H1 (cell line): ENCODE measurements around the gene PACC1. TPM values are rescaled to one million over a fixed set of nuclear protein-coding genes. Genes with fewer than 3 reads are reported as not detected.

ENCODE experiments used
- CTCF ChIA-PET: fragments of 300-600 bp; sonication (Branson Sonifier 250); formaldehyde crosslinking; loops from one replicate; lab custom pipeline; 2021; ENCODE audit not compliant: partially characterized antibody; lab: Charles Lee
- POLR2A ChIA-PET: fragments of 300-600 bp; sonication (Branson Sonifier 250); formaldehyde crosslinking; loops from one replicate; lab custom pipeline; 2021; ENCODE audit warnings: inconsistent platforms; ENCODE audit not compliant: partially characterized antibody; lab: Charles Lee
- DNase-seq, 2 experiments: peaks; one replicate each; pipeline versions ENCODE4 v3.0.0 to v3.0.0-alpha.2; 2010 to 2022; ENCODE audit warnings: low spot score in 2 of 2, low read depth in 1 of 2, mixed read lengths in 1 of 2
- FAIRE-seq: peaks from 2 replicates; lab custom pipeline; 2011; peaks lifted over from hg19 to GRCh38; lab: Jason Lieb, UNC
- H2AFZ ChIP-seq: 2 replicates; pipeline ENCODE4 v1.8.1; 2012; ENCODE audit warnings: low read length, inconsistent platforms
- H2AK5ac ChIP-seq: 2 replicates; pipeline ENCODE4 v1.6.1; 2013; ENCODE audit warnings: low read depth, low read length
- H2BK120ac ChIP-seq: replicated peaks from 2 replicates; pipeline ENCODE3; 2013; ENCODE audit warnings: low read depth, low read length, inconsistent platforms
- H2BK12ac ChIP-seq: 2 replicates; pipeline ENCODE4 v1.6.1; 2013; ENCODE audit warnings: low read depth, low read length
- H2BK15ac ChIP-seq: 2 replicates; pipeline ENCODE4 v1.6.1; 2013; ENCODE audit warnings: low read length
- H2BK20ac ChIP-seq: 2 replicates; pipeline ENCODE4 v1.6.1; 2013; ENCODE audit warnings: low read length
- H2BK5ac ChIP-seq: 2 replicates; pipeline ENCODE4 v1.6.1; 2013; ENCODE audit warnings: low read depth, low read length
- H3K14ac ChIP-seq: 2 replicates; pipeline ENCODE4 v1.6.1; 2013; ENCODE audit warnings: inconsistent platforms; ENCODE audit not compliant: insufficient read length
- H3K18ac ChIP-seq: 2 replicates; pipeline ENCODE4 v1.6.1; 2013; ENCODE audit warnings: low read length; ENCODE audit errors: extremely low read depth
- H3K23ac ChIP-seq: 2 replicates; pipeline ENCODE4 v1.6.1; 2013; ENCODE audit warnings: inconsistent platforms; ENCODE audit not compliant: insufficient read length
- H3K23me2 ChIP-seq: 2 replicates; pipeline ENCODE4 v1.6.1; 2013; ENCODE audit warnings: low read depth, low read length
- H3K27ac ChIP-seq: 2 replicates; pipeline ENCODE4 v1.6.1; 2011; ENCODE audit warnings: low read depth, low read length, inconsistent platforms
- H3K27me3 ChIP-seq, 4 experiments: replicated peaks in 1 of 4; 1 replicate in 1 of 4; 2 replicates in 3 of 4; pipeline versions ENCODE4 v1.6.1 to v1.8.1; 2011 to 2013; ENCODE audit warnings: low read length in 3 of 4, mild to moderate bottlenecking in 3 of 4, inconsistent platforms in 2 of 4, mixed read lengths in 2 of 4, moderate library complexity in 1 of 4; ENCODE audit not compliant: control insufficient read depth in 3 of 4, insufficient read depth in 3 of 4; ENCODE audit errors: extremely low read depth in 1 of 4
- H3K36me3 ChIP-seq, 4 experiments: 2 replicates each; pipeline versions ENCODE4 v1.6.1 to v1.8.1; 2011 to 2013; ENCODE audit warnings: mild to moderate bottlenecking in 4 of 4, low read length in 3 of 4, moderate library complexity in 2 of 4, control low read depth in 1 of 4, inconsistent platforms in 1 of 4; ENCODE audit not compliant: insufficient read depth in 4 of 4, control insufficient read depth in 2 of 4
- H3K4ac ChIP-seq: replicated peaks from 2 replicates; pipeline ENCODE3; 2013; ENCODE audit warnings: low read length, low read depth, mixed read lengths, inconsistent platforms; ENCODE audit not compliant: insufficient read length
- H3K4me1 ChIP-seq, 4 experiments: replicated peaks in 1 of 4; 1 replicate in 1 of 4; 2 replicates in 3 of 4; pipeline versions ENCODE4 v1.6.1 to v1.8.1; 2011 to 2013; ENCODE audit warnings: low read length in 3 of 4, inconsistent platforms in 2 of 4, mixed read lengths in 1 of 4; ENCODE audit not compliant: insufficient read depth in 4 of 4, control insufficient read depth in 3 of 4
- H3K4me2 ChIP-seq, 2 experiments: 2 replicates each; pipeline versions ENCODE4 v1.6.1 to v1.8.1; 2011 to 2013; ENCODE audit warnings: low read depth in 2 of 2, low read length in 2 of 2, control low read depth in 1 of 2, inconsistent platforms in 1 of 2, mild to moderate bottlenecking in 1 of 2; ENCODE audit not compliant: insufficient read depth in 1 of 2
- H3K4me3 ChIP-seq, 4 experiments: fragments of 200-600, 300-600 bp in 1 of 4; sonication (generic), shearing (Covaris generic), sonication (Bioruptor Twin) in 1 of 4; 2 replicates each; pipeline versions ENCODE4 v1.5.1 to v1.8.1; 2011 to 2016; ENCODE audit warnings: low read length in 4 of 4, low read depth in 3 of 4, control low read depth in 2 of 4, inconsistent platforms in 2 of 4, mild to moderate bottlenecking in 2 of 4, mixed read lengths in 1 of 4, moderate library complexity in 1 of 4; ENCODE audit not compliant: insufficient read depth in 2 of 4; ENCODE audit errors: extremely low read depth in 1 of 4
- H3K56ac ChIP-seq: replicated peaks from 2 replicates; pipeline ENCODE3; 2013; ENCODE audit warnings: low read depth, mild to moderate bottlenecking, mixed read lengths, low read length, inconsistent platforms; ENCODE audit not compliant: insufficient read length
- H3K79me1 ChIP-seq: 2 replicates; pipeline ENCODE4 v1.6.1; 2013; ENCODE audit warnings: low read depth, low read length, control low read depth
- H3K79me2 ChIP-seq, 2 experiments: 2 replicates each; pipeline versions ENCODE4 v1.6.1 to v1.8.1; 2012 to 2013; ENCODE audit warnings: low read length in 2 of 2, mild to moderate bottlenecking in 2 of 2, inconsistent platforms in 1 of 2; ENCODE audit not compliant: insufficient read depth in 2 of 2, control insufficient read depth in 1 of 2
- H3K9ac ChIP-seq, 4 experiments: replicated peaks in 1 of 4; 1 replicate in 1 of 4; 2 replicates in 3 of 4; pipeline versions ENCODE4 v1.6.1 to v1.8.1; 2011 to 2013; ENCODE audit warnings: low read depth in 3 of 4, low read length in 3 of 4, control low read depth in 2 of 4, mild to moderate bottlenecking in 2 of 4, moderate library complexity in 2 of 4, inconsistent platforms in 1 of 4; ENCODE audit errors: extremely low read depth in 1 of 4
- H3K9me3 ChIP-seq, 2 experiments: 2 replicates each; pipeline versions ENCODE4 v1.6.1 to v1.8.1; 2012 to 2013; ENCODE audit warnings: mild to moderate bottlenecking in 2 of 2, moderate library complexity in 2 of 2, control low read depth in 1 of 2, inconsistent platforms in 1 of 2, low read depth in 1 of 2, low read length in 1 of 2, mixed read lengths in 1 of 2; ENCODE audit not compliant: insufficient read depth in 2 of 2
- H4K20me1 ChIP-seq, 2 experiments: replicated peaks in 1 of 2; 2 replicates each; pipeline versions ENCODE3 to v1.8.1; 2011 to 2013; ENCODE audit warnings: inconsistent platforms in 2 of 2, low read length in 2 of 2, mild to moderate bottlenecking in 1 of 2; ENCODE audit not compliant: insufficient read depth in 2 of 2, control insufficient read depth in 1 of 2
- H4K5ac ChIP-seq: 2 replicates; pipeline ENCODE4 v1.6.1; 2013; ENCODE audit warnings: low read length, low read depth, mixed read lengths, inconsistent platforms; ENCODE audit not compliant: insufficient read length
- H4K8ac ChIP-seq: 2 replicates; pipeline ENCODE4 v1.8.0; 2013; ENCODE audit warnings: mild to moderate bottlenecking, moderate library complexity, low read length, inconsistent platforms; ENCODE audit not compliant: insufficient read depth; ENCODE audit errors: extremely low read depth
- H4K91ac ChIP-seq: replicated peaks from 2 replicates; pipeline ENCODE3; 2013; ENCODE audit warnings: low read length, mixed read lengths, inconsistent platforms; ENCODE audit not compliant: insufficient read length
- KDM4A ChIP-seq: IDR thresholded peaks from one replicate; pipeline ENCODE4 v1.7.1; 2012; ENCODE audit warnings: low read depth, mild to moderate bottlenecking, moderate library complexity, low read length, inconsistent platforms; ENCODE audit not compliant: severe bottlenecking
- MAFK ChIP-seq: IDR thresholded peaks from 2 replicates; pipeline ENCODE4 v1.6.1; 2012; ENCODE audit warnings: low read depth, mild to moderate bottlenecking, improper control_type of control experiment, low read length
- NRF1 ChIP-seq: IDR thresholded peaks from 2 replicates; pipeline ENCODE4 v1.6.1; 2011; ENCODE audit warnings: mild to moderate bottlenecking, low read depth, low read length, improper control_type of control experiment
- WGBS, 2 experiments: shearing (Covaris generic) in 1 of 2; methylation state at CpG; one replicate each; pipeline versions ENCODE4 v1.1.6 to v1.1.7; 2013 to 2015; ENCODE audit warnings: low lambda C conversion rate in 2 of 2, mixed read lengths in 2 of 2, inconsistent platforms in 1 of 2, low coverage in 1 of 2, missing lambda C conversion rate in 1 of 2; ENCODE audit not compliant: insufficient replicate concordance in 2 of 2, insufficient coverage in 1 of 2, insufficient read length in 1 of 2; ENCODE audit errors: extremely low coverage in 1 of 2, missing lambda C conversion rate in 1 of 2; 5-methylcytosine and 5-hydroxymethylcytosine counted together
- polyA plus RNA-seq, 7 experiments: library from polyadenylated mRNA; depleted of rRNA in 3 of 7; stranded (reverse) in 5 of 7; unstranded in 2 of 7; fragments of >200 nt in 5 of 7; fragments of 200-250 nt in 2 of 7; gene quantifications; 1 replicate in 5 of 7; 2 replicates in 1 of 7; 4 replicates in 1 of 7; pipeline versions ENCODE4 v1.2.1 to v1.2.3, GENCODE V29; 2011 to 2013; ENCODE audit warnings: missing spikeins in 2 of 7, mixed read lengths in 2 of 7
- total RNA-seq: library from RNA; stranded (reverse); fragmentation: NEBNext Ultra II Directional; extraction: Animal tissue kit (Norgen Biotek cat#: 25700); gene quantifications from 2 replicates; pipeline ENCODE4 v1.2.1, GENCODE V29; 2021

PACC1 gene
- total and polyA plus RNA-seq, 2 of the 8 experiments (the other 6 are each of a cell fraction or from before 2014, with no cell fraction given): 18.8 to 23.5 TPM

DNA sequence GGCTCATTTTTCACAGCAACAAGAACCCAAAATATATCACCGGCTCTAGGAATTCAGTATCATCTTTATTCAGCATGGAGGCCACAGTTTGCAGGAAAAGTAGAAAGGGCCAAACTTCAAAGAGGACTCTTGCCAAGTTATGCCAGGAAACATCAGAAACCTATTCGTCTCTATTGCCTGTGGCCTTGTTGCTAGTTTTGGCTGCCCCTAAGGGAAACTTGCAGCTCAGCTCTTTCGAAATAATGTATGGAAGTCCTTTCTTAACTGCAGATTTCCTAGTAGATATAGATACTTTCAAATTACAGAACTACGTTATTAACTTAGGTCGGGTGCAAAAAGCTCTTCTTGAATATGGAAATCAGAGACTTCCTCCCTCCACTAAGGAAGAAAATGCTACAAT lies 13.8 kb upstream of the PACC1 start:
- no peaks in the 10 kb centered on the region; a peak in 1 of 4 replicates for H3K79me2 ChIP-seq
- H2BK15ac ChIP-seq: no peak overlapping the region
- DNase-seq (no peak), FAIRE-seq (no peak)
- H3K4me2 ChIP-seq: no peak overlapping the region
- H3K79me1 ChIP-seq: no peaks in the 10 kb centered on the region
- WGBS, 2 experiments: 76% methylated on average over 5 of the region's 5 CpGs; no CpG with 5 or more reads in 1 of the 2 experiments
- H4K8ac ChIP-seq: no peak overlapping the region
- no peak overlapping the region for H3K18ac ChIP-seq
- H3K36me3 ChIP-seq: no peaks in the 10 kb centered on the region
- no peak overlapping the region for H2BK20ac ChIP-seq
- no peak overlapping the region for H2AFZ ChIP-seq
- H4K20me1 ChIP-seq: no peaks in the 10 kb centered on the region
- no peak overlapping the region for H4K91ac ChIP-seq
- H2BK5ac ChIP-seq: no peak overlapping the region
- no peak overlapping the region for H3K23ac ChIP-seq
- no peak overlapping the region for H2BK120ac ChIP-seq
- no peak overlapping the region for H3K56ac ChIP-seq
- CTCF ChIA-PET: interaction anchor here (1.4 to 7.8 kb wide), 2 partner anchors 27 to 237 kb away, joined by 4 to 71 read pairs; no protein-coding TSS in a partner anchor
- no peak overlapping the region for H2AK5ac ChIP-seq
- H3K4me3 ChIP-seq: no peak overlapping the region
- no peak overlapping the region for H3K4ac ChIP-seq
- peaks cover 2 to 5% (median 3%) of the 10 kb centered on the region in 4 experiments; a peak in 3 of 7 replicates for H3K4me1 ChIP-seq
- H3K27ac ChIP-seq: no peak overlapping the region
- peaks cover 2% of the 10 kb centered on the region; the same call in 1 of the 2 replicates for H3K23me2 ChIP-seq
- no peak overlapping the region for H3K14ac ChIP-seq
- H3K9ac ChIP-seq: no peak overlapping the region
- no peaks in the 10 kb centered on the region for H3K9me3 ChIP-seq
- no peak overlapping the region for H4K5ac ChIP-seq
- H3K27me3 ChIP-seq: no peaks in the 10 kb centered on the region; a peak in 1 of 7 replicates
- no peak overlapping the region for H2BK12ac ChIP-seq
- POLR2A ChIA-PET: interaction anchor here (1.2 kb wide), 1 partner anchor 180 kb away, joined by 4 read pairs; the partner anchor contains the start of gene ATF3
- TF ChIP-seq MAFK (no peak), KDM4A (no peak), NRF1 (no peak)
